GM13977 (cell line): ENCODE results near the gene PRUNE1.
A peak's percentile ranks its signal among the peaks of the same experiment; 100 is the strongest.

ENCODE experiments used
- DNase-seq: peaks from one replicate; pipeline ENCODE4 v3.0.0; 2012; ENCODE audit warnings: low spot score
- CTCF ChIP-seq: IDR thresholded peaks from 2 replicates; pipeline ENCODE4 v1.5.1; 2012; ENCODE audit warnings: mild to moderate bottlenecking, control low read depth; ENCODE audit not compliant: insufficient read depth; ENCODE audit errors: extremely low read depth, missing control alignments
- in situ Hi-C: fragments of 300-500 bp; cut with MboI; formaldehyde crosslinking; loops from one replicate; pipeline ENCODE4 v1.12.0; 2022; ENCODE audit warnings: low sequenced_read_pairs, low pct_unique_long_range_greater_than_20kb, mixed read lengths, inconsistent platforms; ENCODE audit not compliant: unreplicated experiment

PRUNE1 gene

GRCh38 chr1:150976401-150976821 is 31.8 kb upstream of the PRUNE1 start:
- in situ Hi-C loops, result no loop called here
- no peak for TF ChIP-seq CTCF
- no peak for DNase-seq

GRCh38 chr1:150976879-150977694 is 31.2 kb upstream of the PRUNE1 start:
- in situ Hi-C loops, result no loop called here
- no peak for DNase-seq
- TF ChIP-seq CTCF, result no peak

DNA sequence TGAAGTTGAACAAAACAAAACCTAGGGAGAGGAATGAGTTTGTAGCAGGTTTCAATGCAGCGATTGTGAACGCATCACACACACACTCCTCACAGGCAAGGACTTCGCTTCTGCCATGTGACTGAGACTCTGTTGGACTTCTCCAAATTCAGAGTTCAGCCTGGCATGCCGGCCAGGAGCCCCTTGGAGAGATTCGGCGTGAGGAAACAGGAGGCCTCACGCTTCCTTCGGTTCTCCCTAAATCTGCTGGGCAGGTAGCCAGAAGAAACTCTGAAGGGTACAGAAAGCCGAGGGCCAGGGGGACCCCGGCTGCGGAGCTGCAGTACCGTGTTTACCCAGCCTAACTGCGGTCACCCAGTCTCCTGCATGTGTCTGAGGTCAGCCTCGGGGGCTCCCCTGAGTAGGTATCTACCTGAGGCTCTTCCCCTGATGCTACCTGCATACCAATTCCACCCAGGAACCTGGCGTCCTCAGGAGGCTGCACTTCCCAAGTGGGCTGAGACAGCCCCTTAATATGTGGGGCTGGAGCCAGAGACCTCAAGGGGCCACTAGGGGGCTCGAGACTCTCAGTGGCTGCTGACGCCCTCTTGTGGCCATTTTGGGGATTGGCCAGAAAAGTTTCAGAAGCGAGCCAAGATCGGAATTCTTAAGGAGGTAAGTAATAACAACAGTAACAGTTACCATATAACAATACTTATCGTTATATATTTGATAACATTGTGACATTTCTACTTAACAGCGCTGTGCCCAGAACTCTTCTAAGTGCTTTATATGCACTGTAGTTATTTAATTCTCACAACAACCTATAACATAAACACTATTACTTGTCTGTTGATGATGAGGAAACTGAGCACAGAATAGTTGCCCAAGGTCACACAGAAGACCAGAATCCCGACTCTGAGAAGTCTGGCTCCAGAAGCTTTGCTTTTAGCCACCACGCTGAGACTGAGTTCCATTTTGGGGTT is 28.9 kb upstream of the PRUNE1 start:
- in situ Hi-C loops, result no loop called here
- peak; percentile 100 for TF ChIP-seq CTCF
- DNase-seq, result peak; percentile 91

DNA sequence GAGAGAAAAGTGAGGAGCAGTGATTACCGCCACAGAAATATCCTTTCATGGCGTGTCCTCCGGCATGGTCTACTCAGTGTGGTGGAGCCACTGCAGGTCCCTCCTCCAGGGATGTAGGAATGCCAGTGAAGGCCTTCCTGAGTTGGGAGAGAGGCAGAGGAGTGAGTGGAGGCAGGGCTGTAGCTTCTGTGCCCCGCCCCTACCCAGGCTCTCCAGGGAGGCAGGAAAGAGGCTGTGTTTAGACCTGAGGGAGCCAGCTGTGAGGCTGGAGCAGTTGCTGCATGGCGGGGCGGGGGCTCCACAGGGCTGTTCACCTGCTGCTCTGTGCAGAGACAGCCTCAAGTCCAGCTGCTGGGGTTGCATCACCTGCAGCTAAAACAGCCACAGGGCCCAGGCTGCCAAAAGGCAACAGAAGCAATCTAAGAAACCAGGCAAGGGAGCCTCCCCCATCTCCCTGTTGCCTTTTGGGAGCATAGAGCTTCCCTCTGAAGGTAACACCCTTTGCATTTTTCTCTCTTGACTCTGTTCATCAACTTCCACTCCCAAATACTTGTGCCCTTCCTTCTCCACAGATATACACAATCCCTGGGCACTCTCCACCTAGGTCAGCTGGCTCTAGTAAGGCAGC is 27.0 kb upstream of the PRUNE1 start:
- DNase-seq, result no peak
- in situ Hi-C loops, result no loop called here
- TF ChIP-seq CTCF, result no peak

GRCh38 chr1:150981805-150982712 is 26.2 kb upstream of the PRUNE1 start, which contains the start of gene ANXA9:
Gene ANXA9, plus strand, starts transcription at chr1:150982292. Its CDS starts 814 bp downstream, at chr1:150983106.
- no peak for DNase-seq
- TF ChIP-seq CTCF, result no peak
- in situ Hi-C loops, result no loop called here
